ENCODE measurements around the gene CLCN3. TPM values are rescaled to one million over a fixed set of nuclear protein-coding genes. Genes with fewer than 3 reads are reported as not detected.

Gene CLCN3
- total RNA-seq, 1 donor from 2014 or later, result 39.2 TPM

DNA sequence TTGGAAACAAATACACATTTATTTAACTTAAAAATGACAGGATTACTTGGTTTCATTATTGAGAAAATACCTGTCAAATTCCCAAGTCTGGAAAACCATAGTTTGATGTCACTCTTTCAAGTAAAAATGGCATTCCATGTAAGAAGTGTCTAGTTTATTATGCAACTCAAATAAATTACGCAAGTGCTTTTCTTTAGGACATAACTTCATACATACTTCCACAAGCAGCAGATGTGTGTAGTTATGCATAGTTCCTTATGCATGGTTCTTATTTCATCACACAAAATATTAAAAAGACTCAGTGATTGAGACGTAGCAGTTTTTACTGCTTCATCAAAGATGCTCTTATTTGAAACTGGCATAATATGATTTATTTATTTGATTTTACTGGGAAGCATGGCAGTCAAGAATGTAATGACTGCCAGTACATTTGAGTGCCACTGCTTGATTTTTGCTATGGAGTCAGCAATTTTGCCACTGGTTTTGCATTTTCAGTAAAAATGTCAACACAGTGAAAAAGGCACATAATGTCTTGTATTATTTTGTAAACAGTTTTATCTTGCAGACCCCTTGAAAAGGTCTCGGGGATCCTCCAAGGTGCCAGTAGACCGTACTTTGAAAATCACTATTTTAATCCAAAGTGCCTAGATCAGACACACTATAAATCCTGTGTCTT, 62.1 kb downstream of the CLCN3 start:
- Histone ChIP-seq H3K27me3 (no peaks in the 10 kb centered on the region), H3K36me3 (peaks cover 17% of the 10 kb centered on the region), H3K27ac (no peak overlapping the region), H3K4me1 (no peaks in the 10 kb centered on the region), H3K4me3 (no peak overlapping the region), H3K9me3 (no peaks in the 10 kb centered on the region)
- DNase-seq (no peak), ATAC-seq (no peak)
- intact Hi-C loops (cut with DNase I), result no loop called here
- TF ChIP-seq, protein P1, sequence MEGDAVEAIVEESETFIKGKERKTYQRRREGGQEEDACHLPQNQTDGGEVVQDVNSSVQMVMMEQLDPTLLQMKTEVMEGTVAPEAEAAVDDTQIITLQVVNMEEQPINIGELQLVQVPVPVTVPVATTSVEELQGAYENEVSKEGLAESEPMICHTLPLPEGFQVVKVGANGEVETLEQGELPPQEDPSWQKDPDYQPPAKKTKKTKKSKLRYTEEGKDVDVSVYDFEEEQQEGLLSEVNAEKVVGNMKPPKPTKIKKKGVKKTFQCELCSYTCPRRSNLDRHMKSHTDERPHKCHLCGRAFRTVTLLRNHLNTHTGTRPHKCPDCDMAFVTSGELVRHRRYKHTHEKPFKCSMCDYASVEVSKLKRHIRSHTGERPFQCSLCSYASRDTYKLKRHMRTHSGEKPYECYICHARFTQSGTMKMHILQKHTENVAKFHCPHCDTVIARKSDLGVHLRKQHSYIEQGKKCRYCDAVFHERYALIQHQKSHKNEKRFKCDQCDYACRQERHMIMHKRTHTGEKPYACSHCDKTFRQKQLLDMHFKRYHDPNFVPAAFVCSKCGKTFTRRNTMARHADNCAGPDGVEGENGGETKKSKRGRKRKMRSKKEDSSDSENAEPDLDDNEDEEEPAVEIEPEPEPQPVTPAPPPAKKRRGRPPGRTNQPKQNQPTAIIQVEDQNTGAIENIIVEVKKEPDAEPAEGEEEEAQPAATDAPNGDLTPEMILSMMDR (IDR thresholded peaks at IDR 0.05), result no peak

DNA sequence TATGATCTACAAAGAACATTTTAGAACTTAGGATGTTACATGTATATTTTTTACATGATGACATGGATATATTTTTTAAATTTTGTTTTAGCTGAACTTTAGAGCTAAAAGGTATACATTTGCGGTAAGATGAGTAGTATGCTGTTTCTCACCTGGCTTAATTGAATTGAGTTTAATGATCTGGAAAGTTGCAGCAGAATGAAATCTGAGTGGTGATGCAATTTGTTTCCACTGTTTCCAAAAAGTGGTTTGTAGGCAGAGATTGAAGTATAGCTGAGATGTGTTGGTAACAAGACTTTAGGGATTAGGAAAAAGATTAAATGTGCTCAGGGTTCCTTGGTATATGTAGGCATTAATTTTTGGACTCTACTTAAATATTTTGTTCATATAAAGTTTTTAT, 69.3 kb downstream of the CLCN3 start:
- peaks cover 25% of the 10 kb centered on the region for H3K36me3 ChIP-seq
- TF ChIP-seq, protein P1 (IDR thresholded peaks at IDR 0.05), result no peak
- no peak overlapping the region for H3K27ac ChIP-seq
- no peaks in the 10 kb centered on the region for H3K4me1 ChIP-seq
- H3K9me3 ChIP-seq, result no peaks in the 10 kb centered on the region
- no peaks in the 10 kb centered on the region for H3K27me3 ChIP-seq
- DNase-seq (no peak), ATAC-seq (no peak)
- intact Hi-C loops (cut with DNase I), result no loop called here
- no peak overlapping the region for H3K4me3 ChIP-seq

DNA sequence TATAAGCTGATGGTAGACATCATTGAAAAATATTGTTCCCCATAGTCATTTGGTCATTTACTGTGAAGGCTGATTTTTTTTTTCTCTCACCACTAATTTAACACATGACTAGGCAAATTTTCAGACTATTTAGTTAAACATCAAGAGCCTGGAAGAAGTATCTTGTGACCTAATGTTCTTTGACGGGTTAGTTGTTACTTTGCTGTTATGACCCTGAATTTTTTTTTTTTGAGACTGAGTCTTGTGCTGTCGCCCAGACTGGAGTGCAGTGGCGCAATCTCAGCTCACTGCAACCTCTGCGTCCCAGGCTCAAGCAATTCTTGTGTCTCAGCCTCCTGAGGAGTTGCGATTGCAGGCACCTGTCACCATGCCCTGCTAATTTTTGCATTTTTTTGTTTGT, 70.4 kb downstream of the CLCN3 start:
- DNase-seq, result no peak
- H3K4me3 ChIP-seq, result no peak overlapping the region
- ATAC-seq, result peak; percentile 43
- H3K9me3 ChIP-seq, result no peaks in the 10 kb centered on the region
- TF ChIP-seq, protein P1 (IDR thresholded peaks at IDR 0.05), result no peak
- peaks cover 25% of the 10 kb centered on the region for H3K36me3 ChIP-seq
- intact Hi-C loops (cut with DNase I), result no loop called here
- no peak overlapping the region for H3K27ac ChIP-seq
- H3K4me1 ChIP-seq, result no peaks in the 10 kb centered on the region
- H3K27me3 ChIP-seq, result no peaks in the 10 kb centered on the region

DNA sequence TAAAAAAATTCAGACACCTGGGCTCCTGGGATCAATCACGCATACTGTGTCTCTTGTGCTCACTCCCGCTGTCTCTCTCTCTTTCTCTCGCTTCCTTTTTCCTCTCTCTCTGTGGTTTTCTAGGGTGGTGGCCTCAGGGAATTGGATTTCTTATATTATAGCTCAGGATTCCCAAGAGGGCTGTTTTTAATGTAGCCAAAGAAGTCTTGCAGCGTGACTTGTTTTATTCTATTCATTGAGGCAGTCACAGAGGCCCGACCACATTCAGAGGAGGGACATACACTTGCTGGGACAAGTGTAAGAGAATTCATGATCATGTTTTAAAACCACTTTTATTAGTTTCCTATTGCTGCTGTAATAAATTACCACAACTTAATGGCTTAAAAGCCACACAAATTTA, 78.0 kb downstream of the CLCN3 start:
- H3K4me1 ChIP-seq, result no peaks in the 10 kb centered on the region
- ATAC-seq, result no peak
- intact Hi-C loops (cut with DNase I), result no loop called here
- H3K27ac ChIP-seq, result no peak overlapping the region
- no peaks in the 10 kb centered on the region for H3K27me3 ChIP-seq
- peaks cover 44% of the 10 kb centered on the region for H3K36me3 ChIP-seq
- no peak for DNase-seq
- TF ChIP-seq, protein P1 (IDR thresholded peaks at IDR 0.05), result no peak
- H3K4me3 ChIP-seq, result no peak overlapping the region
- no peaks in the 10 kb centered on the region for H3K9me3 ChIP-seq

DNA sequence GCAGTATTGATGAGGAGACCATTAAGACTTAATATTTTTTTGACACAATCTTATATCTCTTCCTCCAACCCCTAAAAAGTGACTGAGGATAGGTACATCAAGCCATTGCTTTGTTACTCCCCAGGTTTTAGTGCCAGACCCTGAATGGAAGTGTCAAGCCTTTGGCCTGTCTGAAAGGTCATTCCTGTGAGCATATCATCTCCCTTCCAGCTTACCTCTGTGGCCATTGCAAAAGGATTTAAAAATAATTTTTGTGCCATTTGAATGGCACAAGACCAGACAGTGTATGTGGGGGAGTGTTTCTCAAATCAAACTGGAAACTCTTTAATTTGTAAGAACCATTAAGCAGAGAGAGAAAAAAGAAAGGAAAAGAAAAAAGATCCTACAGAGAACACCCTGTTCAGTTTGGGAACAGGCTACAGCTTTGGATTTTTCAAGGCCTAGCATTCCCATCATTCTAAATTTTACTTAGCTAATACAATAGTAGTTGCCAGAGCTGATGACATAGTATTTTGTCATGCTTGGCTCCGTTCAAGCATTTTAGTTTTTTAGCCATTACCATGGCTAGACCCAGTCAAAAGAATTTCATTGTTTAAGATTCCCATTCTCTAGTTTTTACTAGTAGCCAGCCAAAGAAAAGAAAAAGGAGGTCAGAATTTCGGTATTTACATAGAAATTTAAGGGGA, 87.7 kb downstream of the CLCN3 start:
- ATAC-seq, result no peak

More for the DNA sequence above, 87.7 kb downstream of the CLCN3 start:
- Histone ChIP-seq H3K27ac (no peak overlapping the region), H3K36me3 (peaks cover 10% of the 10 kb centered on the region), H3K4me1 (no peaks in the 10 kb centered on the region), H3K27me3 (no peaks in the 10 kb centered on the region), H3K4me3 (no peak overlapping the region), H3K9me3 (no peaks in the 10 kb centered on the region)
- DNase-seq, result no peak
- TF ChIP-seq, protein P1 (IDR thresholded peaks at IDR 0.05), result no peak
- intact Hi-C loops (cut with DNase I), result no loop called here

Measured in upper lobe of right lung (tissue), 1 donor.